ENCODE measurements around the gene BCL2L12. TPM values are rescaled to one million over a fixed set of nuclear protein-coding genes. Genes with fewer than 3 reads are reported as not detected.

The BCL2L12 gene
- total and polyA plus RNA-seq, 4 donors, result 1.6 to 15.7 (median 6.8) TPM

- Histone ChIP-seq H3K4me3 (ENCODE audit: low read depth in 1 of 3, low read length in 3 of 3) (peak overlapping the region; percentile 66 to 91 (median 91)), H3K27me3 (ENCODE audit: control insufficient read depth in 4 of 4, insufficient read depth in 4 of 4, low read length in 3 of 4) (no peaks in the 10 kb centered on the region), H3K9me3 (ENCODE audit: control insufficient read depth in 4 of 4, low read length in 3 of 4) (no peaks in the 10 kb centered on the region), H3K9ac (ENCODE audit: low read depth in 1 of 2, low read length in 2 of 2) (peak overlapping the region; percentile 84 to 86), H3K4me1 (ENCODE audit: control insufficient read depth in 4 of 4, insufficient read depth in 4 of 4, low read length in 3 of 4) (peaks cover 7 to 35% (median 27%) of the 10 kb centered on the region in 4 donors), H3K36me3 (ENCODE audit: control insufficient read depth in 4 of 4, insufficient read depth in 3 of 4, low read depth in 1 of 4, low read length in 3 of 4) (peaks cover 8 to 27% (median 8%) of the 10 kb centered on the region in 4 donors), H3K27ac (ENCODE audit: low read depth in 1 of 2, low read length in 2 of 2) (peak overlapping the region; percentile 88 to 91)
- peak; percentile 98 for DNase-seq (ENCODE audit: low spot score)
- WGBS, result under 1% methylated on average over 53 of the region's 53 CpGs
- TF ChIP-seq CTCF (IDR thresholded peaks at IDR 0.05; ENCODE audit: low read depth, low read length, missing input control) (peak; percentile 29), SP1 (IDR thresholded peaks at IDR 0.05) (peak; percentile 34), YY1 (IDR thresholded peaks at IDR 0.05) (peak; percentile 53), HNF4A (conservative IDR thresholded peaks at IDR 0.05) (no peak), GABPA (IDR thresholded peaks at IDR 0.05 in 1 of 2, conservative IDR thresholded peaks at IDR 0.05 in 1 of 2) (peak in 1 of 2 donors; percentile 48)
Measured at GRCh38 chr19:49664171-49665035, 1.3 kb upstream of the BCL2L12 start.

GRCh38 chr19:49665036-49665350 is 740 bp upstream of the BCL2L12 start:
- no peak for TF ChIP-seq RXRA (IDR thresholded peaks at IDR 0.05)
- TF ChIP-seq, protein P1, sequence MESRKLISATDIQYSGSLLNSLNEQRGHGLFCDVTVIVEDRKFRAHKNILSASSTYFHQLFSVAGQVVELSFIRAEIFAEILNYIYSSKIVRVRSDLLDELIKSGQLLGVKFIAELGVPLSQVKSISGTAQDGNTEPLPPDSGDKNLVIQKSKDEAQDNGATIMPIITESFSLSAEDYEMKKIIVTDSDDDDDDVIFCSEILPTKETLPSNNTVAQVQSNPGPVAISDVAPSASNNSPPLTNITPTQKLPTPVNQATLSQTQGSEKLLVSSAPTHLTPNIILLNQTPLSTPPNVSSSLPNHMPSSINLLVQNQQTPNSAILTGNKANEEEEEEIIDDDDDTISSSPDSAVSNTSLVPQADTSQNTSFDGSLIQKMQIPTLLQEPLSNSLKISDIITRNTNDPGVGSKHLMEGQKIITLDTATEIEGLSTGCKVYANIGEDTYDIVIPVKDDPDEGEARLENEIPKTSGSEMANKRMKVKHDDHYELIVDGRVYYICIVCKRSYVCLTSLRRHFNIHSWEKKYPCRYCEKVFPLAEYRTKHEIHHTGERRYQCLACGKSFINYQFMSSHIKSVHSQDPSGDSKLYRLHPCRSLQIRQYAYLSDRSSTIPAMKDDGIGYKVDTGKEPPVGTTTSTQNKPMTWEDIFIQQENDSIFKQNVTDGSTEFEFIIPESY (IDR thresholded peaks at IDR 0.05), result no peak
- TF ChIP-seq MAX (IDR thresholded peaks at IDR 0.05), result no peak
- no peak for TF ChIP-seq HNF4A (conservative IDR thresholded peaks at IDR 0.05)
- no peak for TF ChIP-seq SP1 (IDR thresholded peaks at IDR 0.05)
- no peak for TF ChIP-seq TAF1 (conservative IDR thresholded peaks at IDR 0.05)
- TF ChIP-seq RAD21 (IDR thresholded peaks at IDR 0.05), result no peak
- TF ChIP-seq NR2F2 (IDR thresholded peaks at IDR 0.05), result no peak
- TF ChIP-seq FOXA2 (IDR thresholded peaks at IDR 0.05), result no peak
- TF ChIP-seq EGR1 (IDR thresholded peaks at IDR 0.05; ENCODE audit: low read depth in 2 of 2), result no peak
- TF ChIP-seq FOXA1 (IDR thresholded peaks at IDR 0.05), result no peak
- TF ChIP-seq GABPA (IDR thresholded peaks at IDR 0.05 in 1 of 2, conservative IDR thresholded peaks at IDR 0.05 in 1 of 2), result no peak
- TF ChIP-seq JUND (IDR thresholded peaks at IDR 0.05), result no peak
- 0% methylated on average over 7 of the region's 7 CpGs for WGBS
- peaks cover 5 to 24% (median 8%) of the 10 kb centered on the region in 4 donors for H3K36me3 ChIP-seq (ENCODE audit: control insufficient read depth in 4 of 4, insufficient read depth in 3 of 4, low read depth in 1 of 4, low read length in 3 of 4)
- H3K27ac ChIP-seq (ENCODE audit: low read depth in 1 of 2, low read length in 2 of 2), result peak overlapping the region; percentile 88 to 91
- H3K4me1 ChIP-seq (ENCODE audit: control insufficient read depth in 4 of 4, insufficient read depth in 4 of 4, low read length in 3 of 4), result peaks cover 7 to 35% (median 27%) of the 10 kb centered on the region in 4 donors
- H3K4me3 ChIP-seq (ENCODE audit: low read depth in 1 of 3, low read length in 3 of 3), result peak overlapping the region; percentile 66 to 91 (median 91)
- H3K9ac ChIP-seq (ENCODE audit: low read depth in 1 of 2, low read length in 2 of 2), result peak overlapping the region; percentile 84 to 86
- H3K9me3 ChIP-seq (ENCODE audit: control insufficient read depth in 4 of 4, low read length in 3 of 4), result no peaks in the 10 kb centered on the region
- no peak for DNase-seq (ENCODE audit: low spot score)
- no peaks in the 10 kb centered on the region for H3K27me3 ChIP-seq (ENCODE audit: control insufficient read depth in 4 of 4, insufficient read depth in 4 of 4, low read length in 3 of 4)
